Stimulated activated CD4-positive, alpha-beta T cell treated with anti-CD3 and anti-CD28 coated beads, TNF-alpha, amount 100 ng/mL, for 48 hours (primary cell): ENCODE measurements around the gene CNNM4.

Source experiments
- DNase-seq, 3 donors: peaks; one replicate each; pipeline ENCODE4 v3.0.0-alpha.2; 2020; ENCODE audit warnings: low read depth in 3 of 3

CNNM4 gene

GRCh38 chr2:96832408-96832753 lies 71.7 kb downstream of the CNNM4 start:
- DNase-seq, result no peak

GRCh38 chr2:96832754-96833507 lies 72.2 kb downstream of the CNNM4 start:
- no peak for DNase-seq

GRCh38 chr2:96835830-96836229 lies 75.1 kb downstream of the CNNM4 start:
- no peak for DNase-seq

GRCh38 chr2:96837575-96837974 lies 76.9 kb downstream of the CNNM4 start:
- no peak for DNase-seq

- no peak for DNase-seq
These were observed 77.9 kb downstream of the CNNM4 start for GRCh38 chr2:96838345-96839292.

- peak; percentile 59 to 75 (median 62) for DNase-seq
These were observed 78.7 kb downstream of the CNNM4 start for GRCh38 chr2:96839293-96839874.

- no peak for DNase-seq
These were observed 79.5 kb downstream of the CNNM4 start for GRCh38 chr2:96839875-96840850.

- no peak for DNase-seq
These were observed 81.2 kb downstream of the CNNM4 start for GRCh38 chr2:96841701-96842495.

GRCh38 chr2:96842600-96842999 lies 81.9 kb downstream of the CNNM4 start:
- no peak for DNase-seq

- no peak for DNase-seq
These were observed 83.0 kb downstream of the CNNM4 start, which contains the start of gene ANKRD23 for GRCh38 chr2:96843538-96844268. TSS of gene ANKRD23 (minus strand) at chr2:96844021. CDS start at chr2:96843992, 29 bp downstream.

GRCh38 chr2:96844405-96844808 lies 83.7 kb downstream of the CNNM4 start:
- DNase-seq, result no peak

- DNase-seq, result no peak
These were observed 86.1 kb downstream of the CNNM4 start for GRCh38 chr2:96846825-96847224.

GRCh38 chr2:96847586-96847985 lies 86.9 kb downstream of the CNNM4 start:
- no peak for DNase-seq

- no peak for DNase-seq
These were observed 87.6 kb downstream of the CNNM4 start for GRCh38 chr2:96848264-96848663.

- no peak for DNase-seq
These were observed 92.0 kb downstream of the CNNM4 start for GRCh38 chr2:96852667-96853066.

- DNase-seq, result no peak
These were observed 92.6 kb downstream of the CNNM4 start for GRCh38 chr2:96853321-96853720.

GRCh38 chr2:96856776-96857666 lies 96.3 kb downstream of the CNNM4 start:
- no peak for DNase-seq

GRCh38 chr2:96857667-96858372 lies 97.1 kb downstream of the CNNM4 start, which contains the start of gene ANKRD39:
TSS of gene ANKRD39 (minus strand) at chr2:96858016. CDS start at chr2:96857987, 29 bp downstream.
- peak; percentile 95 to 96 (median 96) for DNase-seq
